Dendritic cell treated with granulocyte-macrophage colony-stimulating factor and Interleukin-4, amounts not matched to agents 40 ng/mL and 50 ng/mL, for 4 days (primary cell): ENCODE results near the gene BBS7.
A peak's percentile ranks its signal among the peaks of the same experiment; 100 is the strongest.

Source experiments
- H3K27ac Mint-ChIP-seq: one replicate; pipeline ENCODE4 v1.8.0; 2022; ENCODE audit warnings: mild to moderate bottlenecking, mixed read lengths
- H3K27me3 Mint-ChIP-seq: one replicate; pipeline ENCODE4 v1.8.0; 2022; ENCODE audit warnings: mild to moderate bottlenecking, mixed read lengths
- H3K36me3 Mint-ChIP-seq: one replicate; pipeline ENCODE4 v1.8.0; 2022; ENCODE audit warnings: low read depth, mixed read lengths
- H3K4me1 Mint-ChIP-seq: one replicate; pipeline ENCODE4 v1.8.0; 2022; ENCODE audit warnings: low read depth, mixed read lengths
- H3K4me3 Mint-ChIP-seq: one replicate; pipeline ENCODE4 v1.8.0; 2022; ENCODE audit warnings: mild to moderate bottlenecking, moderate library complexity, mixed read lengths
- H3K9me3 Mint-ChIP-seq: one replicate; pipeline ENCODE4 v1.8.0; 2022; ENCODE audit warnings: mixed read lengths
- intact Hi-C: fragments of 100-400 bp; cut with micrococcal nuclease; formaldehyde crosslinking; loops from one replicate; pipeline ENCODE4 v1.15.0; 2022

Gene BBS7

GRCh38 chr4:121819216-121819965, 50.9 kb downstream of the BBS7 start:
- H3K9me3 Mint-ChIP-seq: no peaks in the 10 kb centered on the region
- intact Hi-C loops: no loop called here
- H3K4me1 Mint-ChIP-seq: peaks cover 19% of the 10 kb centered on the region
- no peak overlapping the region for H3K27ac Mint-ChIP-seq
- no peaks in the 10 kb centered on the region for H3K27me3 Mint-ChIP-seq
- peaks cover 21% of the 10 kb centered on the region for H3K36me3 Mint-ChIP-seq
- no peak overlapping the region for H3K4me3 Mint-ChIP-seq

- no peaks in the 10 kb centered on the region for H3K9me3 Mint-ChIP-seq
- no peaks in the 10 kb centered on the region for H3K27me3 Mint-ChIP-seq
- intact Hi-C loops: no loop called here
- H3K27ac Mint-ChIP-seq: no peak overlapping the region
- H3K4me1 Mint-ChIP-seq: peaks cover 15% of the 10 kb centered on the region
- H3K4me3 Mint-ChIP-seq: no peak overlapping the region
- H3K36me3 Mint-ChIP-seq: peaks cover 25% of the 10 kb centered on the region
Observed at GRCh38 chr4:121818215-121818614, 52.1 kb downstream of the BBS7 start.

DNA sequence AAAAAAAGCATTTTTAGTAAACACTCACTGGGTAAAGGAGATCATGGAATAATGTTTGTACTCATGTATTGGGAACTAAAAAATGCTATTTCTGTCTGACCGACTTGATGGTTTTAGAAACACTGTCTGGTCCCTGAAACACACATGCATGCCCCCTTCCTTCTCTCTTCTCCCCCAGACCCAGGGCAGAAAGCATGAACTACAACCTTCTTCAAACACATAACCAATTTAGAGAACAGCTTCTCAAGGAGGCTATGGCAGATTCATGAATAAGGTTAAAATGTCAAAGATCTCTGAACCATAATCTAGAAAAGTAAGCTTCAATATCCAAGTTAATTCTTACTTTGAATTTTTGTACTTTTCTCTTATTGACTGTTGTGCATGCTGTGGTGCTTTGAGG, 52.6 kb downstream of the BBS7 start:
- H3K27ac Mint-ChIP-seq: no peak overlapping the region
- peaks cover 26% of the 10 kb centered on the region for H3K36me3 Mint-ChIP-seq
- H3K4me3 Mint-ChIP-seq: no peak overlapping the region
- no peaks in the 10 kb centered on the region for H3K27me3 Mint-ChIP-seq
- H3K4me1 Mint-ChIP-seq: peaks cover 10% of the 10 kb centered on the region
- no peaks in the 10 kb centered on the region for H3K9me3 Mint-ChIP-seq
- intact Hi-C loops: no loop called here

DNA sequence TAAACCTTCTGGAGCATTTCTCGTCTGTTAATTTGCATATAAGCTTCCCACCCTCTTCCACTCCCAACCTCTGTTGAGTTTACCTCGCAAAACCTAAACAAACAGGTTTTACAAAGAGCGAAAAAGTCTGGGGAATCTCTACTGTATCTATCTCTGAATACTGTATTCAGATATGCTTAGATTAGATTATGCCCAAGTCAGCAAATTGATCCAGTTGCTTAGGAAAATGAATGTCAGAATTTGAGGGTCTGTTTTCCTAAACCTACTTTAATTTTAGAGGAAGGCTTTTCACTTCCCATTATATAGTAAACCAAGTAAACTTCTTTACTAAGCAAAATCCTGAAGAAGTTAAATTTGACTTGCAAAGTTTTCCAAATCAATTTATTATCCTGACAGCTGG, 53.3 kb downstream of the BBS7 start:
- intact Hi-C loops: no loop called here
- Mint-ChIP-seq H3K9me3 (no peaks in the 10 kb centered on the region), H3K4me3 (no peak overlapping the region), H3K27ac (no peak overlapping the region), H3K4me1 (peaks cover 5% of the 10 kb centered on the region), H3K36me3 (peaks cover 32% of the 10 kb centered on the region), H3K27me3 (no peaks in the 10 kb centered on the region)

DNA sequence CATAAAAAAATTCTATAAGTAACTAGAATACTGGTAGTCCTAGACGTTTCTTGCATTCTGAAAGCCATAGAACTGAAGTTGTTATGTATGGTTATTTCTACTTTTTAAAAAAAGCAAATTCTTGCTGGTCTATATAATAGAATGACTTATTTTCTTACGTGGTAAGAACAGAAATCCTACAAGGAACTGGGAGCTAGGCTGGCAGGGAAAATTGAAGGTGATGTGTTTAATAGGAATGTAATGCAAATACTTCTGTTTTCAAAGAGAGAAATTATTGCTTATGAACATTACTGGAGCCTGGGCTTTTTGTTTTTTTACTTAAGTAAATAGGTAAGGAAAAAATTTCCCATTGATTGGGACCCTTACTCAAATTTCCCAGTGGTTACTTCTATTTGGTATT, 55.5 kb downstream of the BBS7 start:
- Mint-ChIP-seq H3K9me3 (no peaks in the 10 kb centered on the region), H3K4me1 (peaks cover 5% of the 10 kb centered on the region), H3K27me3 (no peaks in the 10 kb centered on the region), H3K27ac (no peak overlapping the region), H3K36me3 (peaks cover 48% of the 10 kb centered on the region), H3K4me3 (no peak overlapping the region)
- intact Hi-C loops: no loop called here

GRCh38 chr4:121811122-121811521, 59.2 kb downstream of the BBS7 start:
- no peak overlapping the region for H3K4me3 Mint-ChIP-seq
- no peak overlapping the region for H3K27ac Mint-ChIP-seq
- intact Hi-C loops: no loop called here
- no peaks in the 10 kb centered on the region for H3K9me3 Mint-ChIP-seq
- no peaks in the 10 kb centered on the region for H3K27me3 Mint-ChIP-seq
- peaks cover 67% of the 10 kb centered on the region for H3K36me3 Mint-ChIP-seq
- no peaks in the 10 kb centered on the region for H3K4me1 Mint-ChIP-seq

DNA sequence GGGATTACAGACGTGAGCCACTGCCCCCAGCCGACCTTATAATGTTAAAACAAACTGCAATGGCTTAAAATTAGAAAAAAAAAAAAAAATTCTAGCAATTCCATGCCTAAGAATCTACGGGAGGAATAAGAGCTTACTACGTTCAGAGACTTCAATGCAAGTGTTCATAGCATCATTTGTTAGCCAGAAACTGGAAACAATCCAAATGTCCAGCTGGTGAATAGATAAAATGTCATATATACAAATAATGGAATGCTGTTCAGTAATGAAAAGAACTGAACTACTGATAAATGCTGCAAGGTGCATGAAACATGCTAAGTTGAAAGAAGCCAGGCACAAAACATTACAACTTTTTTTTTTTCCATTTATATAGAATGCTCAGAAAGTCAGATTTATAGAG, 63.9 kb downstream of the BBS7 start:
- Mint-ChIP-seq H3K4me1 (peaks cover 6% of the 10 kb centered on the region), H3K27ac (no peak overlapping the region), H3K36me3 (peaks cover 73% of the 10 kb centered on the region), H3K4me3 (no peak overlapping the region), H3K9me3 (no peaks in the 10 kb centered on the region), H3K27me3 (no peaks in the 10 kb centered on the region)
- intact Hi-C loops: no loop called here

- H3K4me3 Mint-ChIP-seq: peak overlapping the region; percentile 83
- peak overlapping the region; percentile 89 for H3K27ac Mint-ChIP-seq
- H3K4me1 Mint-ChIP-seq: peaks cover 18% of the 10 kb centered on the region
- H3K9me3 Mint-ChIP-seq: no peaks in the 10 kb centered on the region
- intact Hi-C loops: loop anchor here (1.0 to 5.0 kb wide), 3 partner anchors 22 to 351 kb away; partner anchors contain the start of genes ANXA5, BLTP1 and CCNA2
- H3K36me3 Mint-ChIP-seq: peaks cover 36% of the 10 kb centered on the region
- no peaks in the 10 kb centered on the region for H3K27me3 Mint-ChIP-seq
Observed at GRCh38 chr4:121801715-121802075, 68.6 kb downstream of the BBS7 start.

DNA sequence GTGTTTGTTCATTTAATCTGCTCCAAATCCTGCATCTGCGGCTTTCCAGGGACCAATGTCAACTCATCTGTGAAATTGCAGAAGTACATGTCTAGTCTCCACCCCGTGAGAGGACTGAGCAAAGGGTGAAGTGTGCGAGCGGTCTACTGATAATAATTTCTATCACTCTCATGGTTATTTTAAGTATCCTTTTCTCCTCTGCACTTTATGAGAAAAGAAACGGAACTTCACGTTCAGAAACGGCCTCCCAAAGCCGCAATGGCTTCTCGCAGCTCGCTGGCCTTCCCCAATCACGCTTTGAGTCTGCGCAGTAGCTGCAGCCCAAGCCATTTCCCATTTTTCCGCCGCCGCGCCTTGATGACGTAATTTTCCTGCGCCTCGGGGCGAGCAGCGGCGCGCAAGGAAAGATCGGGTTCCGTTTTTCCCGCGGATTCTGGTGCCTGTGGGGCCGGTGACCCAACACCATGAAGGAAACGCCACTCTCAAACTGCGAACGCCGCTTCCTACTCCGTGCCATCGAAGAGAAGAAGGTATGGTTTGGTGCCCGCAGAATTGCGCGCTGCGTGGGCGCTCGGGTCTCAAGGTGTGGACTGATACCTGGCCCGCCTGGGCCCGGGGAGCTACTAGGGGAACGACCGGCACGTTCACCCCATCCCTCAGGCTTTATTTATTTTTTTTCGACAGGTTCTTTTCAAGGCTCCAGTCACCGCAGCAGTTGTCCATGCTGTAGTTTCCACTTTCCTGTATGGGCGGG, 69.1 kb downstream of the BBS7 start, which contains the start of gene EXOSC9:
Gene EXOSC9, plus strand, starts transcription at position 363 of the 754 bp plus-strand sequence. Its CDS starts 102 bp downstream, at position 465.
- peak within 1 kb of the TSS; percentile 89 for H3K27ac Mint-ChIP-seq
- peaks cover 18% of the 10 kb centered on the region for H3K4me1 Mint-ChIP-seq
- intact Hi-C loops: loop anchor here (1.0 to 5.0 kb wide), 3 partner anchors 22 to 351 kb away; partner anchors contain the start of genes ANXA5, BLTP1 and CCNA2
- H3K4me3 Mint-ChIP-seq: peak within 1 kb of the TSS; percentile 83
- no peaks in the 10 kb centered on the region for H3K9me3 Mint-ChIP-seq
- H3K27me3 Mint-ChIP-seq: peaks cover 2% of the 10 kb centered on the region
- peaks cover 30% of the 10 kb centered on the region for H3K36me3 Mint-ChIP-seq

DNA sequence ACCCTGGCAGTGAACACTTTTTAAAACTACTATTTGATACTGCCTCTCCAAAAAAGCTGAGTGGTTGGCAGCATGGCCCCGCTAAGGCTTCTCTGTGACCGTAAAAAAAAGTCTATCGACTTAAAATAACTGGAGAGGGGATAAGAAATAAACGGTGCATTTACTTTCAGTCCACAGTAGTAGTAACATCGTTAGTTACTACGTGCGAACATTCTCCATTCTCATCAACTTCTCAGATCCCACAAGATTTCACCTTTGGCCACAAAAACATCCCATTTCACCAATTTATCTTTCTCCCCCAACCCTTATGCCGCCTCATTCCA, 69.7 kb downstream of the BBS7 start:
- Mint-ChIP-seq H3K36me3 (peaks cover 25% of the 10 kb centered on the region), H3K9me3 (no peaks in the 10 kb centered on the region), H3K4me1 (peaks cover 18% of the 10 kb centered on the region), H3K27ac (peak overlapping the region; percentile 89), H3K27me3 (peaks cover 5% of the 10 kb centered on the region), H3K4me3 (peak overlapping the region; percentile 83)
- intact Hi-C loops: loop anchor here (5.0 kb wide), 1 partner anchor 352 kb away; the partner anchor contains the start of gene BLTP1

DNA sequence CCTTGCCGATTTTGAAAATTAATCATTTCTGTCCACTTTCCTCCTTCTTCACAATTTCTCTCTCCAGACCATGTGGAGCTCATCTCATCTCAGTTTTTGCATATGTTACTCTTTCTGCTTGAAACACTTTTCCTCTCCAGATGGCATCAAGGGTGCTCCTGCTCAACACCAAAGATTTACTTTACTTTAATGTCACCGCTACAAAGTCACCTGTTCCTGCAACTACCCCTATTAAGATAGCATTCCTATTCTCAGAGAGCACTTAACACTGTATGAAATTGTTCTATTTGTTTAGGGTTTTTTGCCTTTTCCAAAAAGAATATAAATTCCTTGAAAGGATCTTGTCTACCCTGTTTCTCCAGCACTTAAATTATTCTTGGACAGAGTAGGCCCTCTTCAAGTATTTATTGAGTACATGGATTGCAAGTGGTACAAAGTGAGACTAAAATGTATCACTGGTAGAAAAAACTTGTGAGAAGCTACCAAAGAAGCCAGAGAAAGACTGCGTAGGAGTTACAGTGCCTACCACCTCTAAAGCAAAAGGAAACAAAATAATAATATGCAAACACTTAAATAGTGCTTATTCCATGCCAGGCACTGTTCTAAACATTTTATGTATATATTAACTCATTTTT, 70.3 kb downstream of the BBS7 start:
- intact Hi-C loops: loop anchor here (5.0 kb wide), 1 partner anchor 352 kb away; the partner anchor contains the start of gene BLTP1
- H3K9me3 Mint-ChIP-seq: no peaks in the 10 kb centered on the region
- H3K27me3 Mint-ChIP-seq: peaks cover 9% of the 10 kb centered on the region
- H3K4me3 Mint-ChIP-seq: no peak overlapping the region
- H3K4me1 Mint-ChIP-seq: peaks cover 18% of the 10 kb centered on the region
- peaks cover 19% of the 10 kb centered on the region for H3K36me3 Mint-ChIP-seq
- no peak overlapping the region for H3K27ac Mint-ChIP-seq

GRCh38 chr4:121799208-121799823, 71.0 kb downstream of the BBS7 start:
- H3K36me3 Mint-ChIP-seq: peaks cover 12% of the 10 kb centered on the region
- no peaks in the 10 kb centered on the region for H3K9me3 Mint-ChIP-seq
- intact Hi-C loops: no loop called here
- H3K27ac Mint-ChIP-seq: no peak overlapping the region
- peaks cover 14% of the 10 kb centered on the region for H3K27me3 Mint-ChIP-seq
- no peak overlapping the region for H3K4me3 Mint-ChIP-seq
- H3K4me1 Mint-ChIP-seq: peaks cover 18% of the 10 kb centered on the region

- no peak overlapping the region for H3K4me3 Mint-ChIP-seq
- no peaks in the 10 kb centered on the region for H3K9me3 Mint-ChIP-seq
- H3K27ac Mint-ChIP-seq: no peak overlapping the region
- peaks cover 12% of the 10 kb centered on the region for H3K4me1 Mint-ChIP-seq
- peaks cover 17% of the 10 kb centered on the region for H3K27me3 Mint-ChIP-seq
- intact Hi-C loops: no loop called here
- H3K36me3 Mint-ChIP-seq: no peaks in the 10 kb centered on the region
Observed at GRCh38 chr4:121796283-121796682, 74.0 kb downstream of the BBS7 start.
